Vagina (tissue), 2 donors: ENCODE results near the gene NDRG2.

Experiments used
- CTCF ChIP-seq, 3 experiments: fragments of 450-650 bp in 2 of 3; fragments of 200-600 bp in 1 of 3; sonication (generic) in 1 of 3; IDR thresholded peaks; one replicate each; pipeline ENCODE4 v1.5.1; 2017 to 2019; ENCODE audit warnings: antibody characterized with exemption in 3 of 3, mild to moderate bottlenecking in 2 of 3, moderate library complexity in 2 of 3
- POLR2A ChIP-seq, 2 donors: fragments of 450-650 bp; IDR thresholded peaks; one replicate each; pipeline ENCODE4 v1.6.1; 2017; ENCODE audit warnings: antibody characterized with exemption in 2 of 2, mild to moderate bottlenecking in 2 of 2, moderate library complexity in 2 of 2
- POLR2AphosphoS5 ChIP-seq, 2 donors: sonication (generic); formaldehyde crosslinking; IDR thresholded peaks; one replicate each; pipeline ENCODE4 v1.9.0; 2017; ENCODE audit warnings: antibody characterized with exemption in 2 of 2, mild to moderate bottlenecking in 2 of 2, low read depth in 1 of 2; ENCODE audit not compliant: insufficient read depth in 1 of 2

- TF ChIP-seq CTCF (IDR thresholded peaks at IDR 0.05) (no peak), POLR2AphosphoS5 (IDR thresholded peaks at IDR 0.05; ENCODE audit: insufficient read depth in 1 of 2, low read depth in 1 of 2) (no peak), POLR2A (IDR thresholded peaks at IDR 0.05) (no peak)
These were observed 18.1 kb upstream of the NDRG2 start for GRCh38 chr14:21042918-21043317.
